H9 (cell line): ENCODE data around the gene NECAB3. TPM values are rescaled to one million over a fixed set of nuclear protein-coding genes. Genes with fewer than 3 reads are reported as not detected.

Experiments used
- DNase-seq: peaks from one replicate; pipeline ENCODE4 v3.0.0-alpha.2; 2017
- H2AFZ ChIP-seq: one replicate; pipeline ENCODE4 v1.6.1; 2013; ENCODE audit warnings: mild to moderate bottlenecking, low read length, control low read depth, moderate library complexity
- H2AK5ac ChIP-seq: 2 replicates; pipeline ENCODE4 v1.6.1; 2013; ENCODE audit warnings: low read length, control low read depth, mixed read lengths; ENCODE audit not compliant: insufficient read length
- H2BK120ac ChIP-seq: one replicate; pipeline ENCODE4 v1.6.1; 2013; ENCODE audit warnings: low read depth, mild to moderate bottlenecking, low read length, control low read depth, inconsistent platforms; ENCODE audit not compliant: poor library complexity, severe bottlenecking
- H2BK12ac ChIP-seq: 2 replicates; pipeline ENCODE4 v1.6.1; 2013; ENCODE audit warnings: low read length, control low read depth, mixed read lengths, low read depth; ENCODE audit not compliant: insufficient read length
- H2BK15ac ChIP-seq: 2 replicates; pipeline ENCODE4 v1.6.1; 2013; ENCODE audit warnings: low read depth, low read length, control low read depth
- H2BK20ac ChIP-seq: one replicate; pipeline ENCODE4 v1.6.1; 2013; ENCODE audit warnings: low read depth, mild to moderate bottlenecking, low read length, control low read depth, inconsistent platforms; ENCODE audit not compliant: poor library complexity, severe bottlenecking
- H2BK5ac ChIP-seq: 2 replicates; pipeline ENCODE4 v1.6.1; 2013; ENCODE audit warnings: low read length, control low read depth, mixed read lengths; ENCODE audit not compliant: insufficient read length
- H3K14ac ChIP-seq: 2 replicates; pipeline ENCODE4 v1.6.1; 2013; ENCODE audit warnings: low read length, control low read depth; ENCODE audit not compliant: insufficient read depth
- H3K18ac ChIP-seq: 2 replicates; pipeline ENCODE4 v1.6.1; 2013; ENCODE audit warnings: low read depth, mild to moderate bottlenecking, mixed read lengths, low read length, control low read depth; ENCODE audit not compliant: insufficient read length
- H3K23ac ChIP-seq: 2 replicates; pipeline ENCODE4 v1.6.1; 2013; ENCODE audit warnings: low read length, control low read depth, mixed read lengths, low read depth; ENCODE audit not compliant: insufficient read length
- H3K23me2 ChIP-seq: 2 replicates; pipeline ENCODE4 v1.6.1; 2013; ENCODE audit warnings: low read depth, mild to moderate bottlenecking, mixed read lengths, low read length, control low read depth; ENCODE audit not compliant: insufficient read length, poor library complexity, severe bottlenecking
- H3K27ac ChIP-seq: 2 replicates; pipeline ENCODE4 v1.5.1; 2013; ENCODE audit warnings: low read length, control low read depth, mixed read lengths, low read depth; ENCODE audit not compliant: insufficient read length
- H3K27me3 ChIP-seq: 2 replicates; pipeline ENCODE4 v1.6.1; 2013; ENCODE audit warnings: low read length, control low read depth, inconsistent platforms; ENCODE audit not compliant: insufficient read depth
- H3K4ac ChIP-seq: 2 replicates; pipeline ENCODE4 v1.6.1; 2013; ENCODE audit warnings: low read depth, mild to moderate bottlenecking, control low read depth, inconsistent platforms, low read length, moderate library complexity
- H3K4me1 ChIP-seq: 2 replicates; pipeline ENCODE4 v1.6.1; 2013; ENCODE audit warnings: low read length, control low read depth, inconsistent platforms; ENCODE audit not compliant: insufficient read depth
- H3K4me2 ChIP-seq: 2 replicates; pipeline ENCODE4 v1.6.1; 2013; ENCODE audit warnings: low read length, control low read depth, mixed read lengths; ENCODE audit not compliant: insufficient read length, insufficient read depth
- H3K56ac ChIP-seq: 2 replicates; pipeline ENCODE4 v1.6.1; 2013; ENCODE audit warnings: low read depth, mild to moderate bottlenecking, mixed read lengths, low read length, control low read depth; ENCODE audit not compliant: insufficient read length
- H3K79me1 ChIP-seq: 2 replicates; pipeline ENCODE4 v1.6.1; 2013; ENCODE audit warnings: low read depth, mild to moderate bottlenecking, moderate library complexity, low read length, control low read depth, inconsistent platforms; ENCODE audit not compliant: insufficient read depth, poor library complexity, severe bottlenecking
- H3K79me2 ChIP-seq: 2 replicates; pipeline ENCODE4 v1.6.1; 2013; ENCODE audit warnings: low read length, control low read depth, inconsistent platforms; ENCODE audit not compliant: insufficient read depth
- H3K9ac ChIP-seq: 2 replicates; pipeline ENCODE4 v1.6.1; 2013; ENCODE audit warnings: low read length, control low read depth, mixed read lengths; ENCODE audit not compliant: insufficient read length; ENCODE audit errors: extremely low read depth
- H3K9me3 ChIP-seq: one replicate; pipeline ENCODE4 v1.6.1; 2013; ENCODE audit warnings: low read depth, low read length, inconsistent platforms; ENCODE audit not compliant: control insufficient read depth
- H3T11ph ChIP-seq: one replicate; pipeline ENCODE4 v1.6.1; 2013; ENCODE audit warnings: mild to moderate bottlenecking, low read length, control low read depth, inconsistent platforms
- H4K20me1 ChIP-seq: one replicate; pipeline ENCODE4 v1.6.1; 2013; ENCODE audit not compliant: control insufficient read depth, insufficient read length, insufficient read depth
- H4K5ac ChIP-seq: 2 replicates; pipeline ENCODE4 v1.6.1; 2013; ENCODE audit warnings: low read depth, mild to moderate bottlenecking, mixed read lengths, low read length, control low read depth; ENCODE audit not compliant: insufficient read length
- H4K8ac ChIP-seq: replicated peaks from 2 replicates; pipeline ENCODE4 v1.6.1; 2013; ENCODE audit warnings: low read length, control low read depth, mixed read lengths, low read depth; ENCODE audit not compliant: insufficient read length
- H4K91ac ChIP-seq: 2 replicates; pipeline ENCODE4 v1.6.1; 2013; ENCODE audit warnings: low read depth, mild to moderate bottlenecking, moderate library complexity, mixed read lengths, low read length, control low read depth; ENCODE audit not compliant: insufficient read length
- H3K27ac Mint-ChIP-seq, 3 experiments: 2 replicates in 2 of 3; 3 replicates in 1 of 3; pipeline ENCODE4 v1.8.0; 2020 to 2021; ENCODE audit warnings: mixed read lengths in 3 of 3, mild to moderate bottlenecking in 1 of 3, moderate library complexity in 1 of 3
- H3K27me3 Mint-ChIP-seq: 2 replicates; pipeline ENCODE4 v1.8.0; 2021; ENCODE audit warnings: low read depth, mild to moderate bottlenecking, moderate library complexity, mixed read lengths
- H3K36me3 Mint-ChIP-seq, 3 experiments: 2 replicates in 2 of 3; 3 replicates in 1 of 3; pipeline ENCODE4 v1.8.0; 2020 to 2021; ENCODE audit warnings: low read depth in 3 of 3, mixed read lengths in 3 of 3; ENCODE audit not compliant: insufficient read depth in 1 of 3
- H3K4me1 Mint-ChIP-seq, 2 experiments: 2 replicates each; pipeline ENCODE4 v1.8.0; 2020; ENCODE audit warnings: mixed read lengths in 2 of 2
- H3K4me3 Mint-ChIP-seq, 2 experiments: 2 replicates in 1 of 2; 3 replicates in 1 of 2; pipeline ENCODE4 v1.8.0; 2020 to 2021; ENCODE audit warnings: mild to moderate bottlenecking in 2 of 2, mixed read lengths in 2 of 2, moderate library complexity in 1 of 2
- H3K9me3 Mint-ChIP-seq, 2 experiments: 2 replicates in 1 of 2; 3 replicates in 1 of 2; pipeline ENCODE4 v1.8.0; 2020; ENCODE audit warnings: mild to moderate bottlenecking in 2 of 2, mixed read lengths in 2 of 2, moderate library complexity in 1 of 2
- CTCF ChIP-seq: fragments of 200-600 bp; sonication (generic); conservative IDR thresholded peaks from 3 replicates; pipeline ENCODE4 v1.8.0; 2021; ENCODE audit warnings: antibody characterized with exemption, mild to moderate bottlenecking
- WGBS: extraction: QIAGEN DNeasy Blood & Tissue Kit; methylation state at CpG from one replicate; pipeline ENCODE4 v1.1.7; 2013; ENCODE audit warnings: missing lambda C conversion rate, low lambda C conversion rate, mixed read lengths; ENCODE audit not compliant: insufficient read length; ENCODE audit errors: extremely low coverage; 5-methylcytosine and 5-hydroxymethylcytosine counted together
- total RNA-seq: library from RNA; stranded (reverse); gene quantifications from 2 replicates; pipeline ENCODE4 v1.2.1, GENCODE V29; 2021

Gene NECAB3
- total RNA-seq, 1 experiment from 2014 or later: 57.7 TPM

- H4K8ac ChIP-seq: no peak overlapping the region
- H3K4me1 Mint-ChIP-seq: peaks cover 31 to 33% of the 10 kb centered on the region in 2 experiments
- H3K27me3 Mint-ChIP-seq: peaks cover 4% of the 10 kb centered on the region
These were observed 4.2 kb downstream of the NECAB3 start for GRCh38 chr20:33669873-33670640.

More at GRCh38 chr20:33669873-33670640, 4.2 kb downstream of the NECAB3 start:
- H2BK12ac ChIP-seq: no peak overlapping the region
- no peaks in the 10 kb centered on the region for H4K20me1 ChIP-seq
- no CpG with 5 or more reads among the region's 13 CpGs for WGBS
- no peaks in the 10 kb centered on the region for H3K79me1 ChIP-seq
- H3K4me1 ChIP-seq: peaks cover 4% of the 10 kb centered on the region; the same call in 1 of the 2 replicates
- no peak for TF ChIP-seq CTCF
- Mint-ChIP-seq H3K27ac (peak overlapping the region in 1 of 3 experiments; percentile 9; a peak in 2 of 7 replicates), H3K4me3 (no peak overlapping the region; a peak in 1 of 5 replicates), H3K9me3 (no peaks in the 10 kb centered on the region; a peak in 1 of 5 replicates), H3K36me3 (peaks cover 26 to 50% (median 39%) of the 10 kb centered on the region in 3 experiments)
- no peaks in the 10 kb centered on the region for H3K79me2 ChIP-seq
- H3K23me2 ChIP-seq: peaks cover 21% of the 10 kb centered on the region
- H2BK20ac ChIP-seq: no peak overlapping the region
- no peak overlapping the region for H3K9ac ChIP-seq
- H3K14ac ChIP-seq: no peak overlapping the region
- no peak overlapping the region for H3K18ac ChIP-seq
- no peak overlapping the region for H2BK5ac ChIP-seq
- no peak for DNase-seq
- H3K9me3 ChIP-seq: no peaks in the 10 kb centered on the region
- H3K27me3 ChIP-seq: no peaks in the 10 kb centered on the region
- no peak overlapping the region for H3K4me2 ChIP-seq
- H4K91ac ChIP-seq: no peak overlapping the region
- H3K56ac ChIP-seq: no peak overlapping the region
- H4K5ac ChIP-seq: no peak overlapping the region
- no peak overlapping the region for H3K27ac ChIP-seq
- H3K4ac ChIP-seq: no peak overlapping the region
- no peak overlapping the region for H3T11ph ChIP-seq
- H2BK15ac ChIP-seq: no peak overlapping the region
- no peak overlapping the region for H2BK120ac ChIP-seq
- H3K23ac ChIP-seq: no peak overlapping the region
- no peak overlapping the region for H2AK5ac ChIP-seq
- H2AFZ ChIP-seq: no peak overlapping the region
